ENCODE measurements around the gene DSN1. TPM values are rescaled to one million over a fixed set of nuclear protein-coding genes. Genes with fewer than 3 reads are reported as not detected.

Gene DSN1, protein sequence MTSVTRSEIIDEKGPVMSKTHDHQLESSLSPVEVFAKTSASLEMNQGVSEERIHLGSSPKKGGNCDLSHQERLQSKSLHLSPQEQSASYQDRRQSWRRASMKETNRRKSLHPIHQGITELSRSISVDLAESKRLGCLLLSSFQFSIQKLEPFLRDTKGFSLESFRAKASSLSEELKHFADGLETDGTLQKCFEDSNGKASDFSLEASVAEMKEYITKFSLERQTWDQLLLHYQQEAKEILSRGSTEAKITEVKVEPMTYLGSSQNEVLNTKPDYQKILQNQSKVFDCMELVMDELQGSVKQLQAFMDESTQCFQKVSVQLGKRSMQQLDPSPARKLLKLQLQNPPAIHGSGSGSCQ
- total RNA-seq (ENCODE audit: low replicate concordance): 20.0 and 24.1 TPM in 2 replicates
- long read RNA-seq, transcript DSN1-207 (10 exons, 2,129 nt): minor isoform, 17 of 168 reads
- long read RNA-seq, transcript DSN1-204 (11 exons, 2,441 nt): minor isoform, 15 of 168 reads
- long read RNA-seq, transcript DSN1-201 (10 exons, 1,915 nt): minor isoform, 13 of 168 reads
- long read RNA-seq, transcript DSN1-203 (11 exons, 2,233 nt): major isoform, 82 of 168 reads
- long read RNA-seq, partial matches to known transcripts: 6 of 168 reads
- long read RNA-seq, other reads (novel, unspliced or antisense): 33 of 168 reads

DNA sequence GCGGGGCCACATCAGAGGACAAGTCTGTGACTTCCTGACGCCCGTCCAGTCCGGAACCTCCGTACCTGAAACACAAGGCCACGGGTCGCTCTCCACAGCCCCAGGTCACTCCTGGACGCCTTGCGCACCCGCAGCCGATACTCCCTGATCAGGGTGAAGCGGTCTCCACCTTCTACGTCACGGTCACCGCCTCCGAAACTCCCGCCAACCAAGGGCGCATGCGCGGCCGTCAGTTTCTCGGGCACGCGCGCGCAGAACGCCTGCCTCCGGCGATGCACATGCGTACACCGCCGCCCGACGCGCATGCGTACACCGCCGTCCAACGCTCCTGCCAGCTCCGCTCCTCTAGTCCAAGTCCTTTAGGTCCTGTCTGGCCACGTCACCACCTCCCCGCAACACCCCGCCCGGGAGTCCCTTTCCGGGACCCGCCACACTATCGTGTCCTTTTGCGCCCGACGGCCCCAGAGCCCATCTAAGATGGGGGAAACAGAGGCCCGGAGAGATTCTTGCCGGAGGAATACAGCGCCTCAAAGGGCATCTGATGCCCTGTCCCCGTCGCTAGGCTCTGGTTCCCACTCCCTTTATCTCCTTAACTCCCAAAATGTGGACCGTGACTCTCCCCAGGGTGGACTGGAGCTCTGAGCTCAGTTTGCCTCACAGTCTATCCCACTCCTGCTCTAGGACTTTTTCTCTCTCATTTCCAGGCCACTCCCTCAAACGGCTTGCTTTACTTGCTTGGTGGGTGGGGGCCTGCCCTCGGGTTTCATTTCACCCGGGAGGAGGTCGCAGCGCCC is at the start of gene DSN1:
Gene DSN1, minus strand, starts transcription at position 167 of the 794 bp plus-strand sequence. CDS start 2,305 bp downstream, outside the sequence.
- H3K4me1 Mint-ChIP-seq (ENCODE audit: unreplicated experiment): peaks cover 28% of the 10 kb centered on the region
- no peaks in the 10 kb centered on the region for H3K9me3 Mint-ChIP-seq
- H3K27ac Mint-ChIP-seq: peak within 1 kb of the TSS; percentile 99
- H3K27me3 Mint-ChIP-seq: peaks cover 3% of the 10 kb centered on the region
- DNase-seq (ENCODE audit: extremely low spot score, unreplicated experiment): peak; percentile 100
- peaks cover 4% of the 10 kb centered on the region for H3K36me3 Mint-ChIP-seq
- H3K4me3 Mint-ChIP-seq: peak within 1 kb of the TSS; percentile 95
- TF ChIP-seq, protein P1, sequence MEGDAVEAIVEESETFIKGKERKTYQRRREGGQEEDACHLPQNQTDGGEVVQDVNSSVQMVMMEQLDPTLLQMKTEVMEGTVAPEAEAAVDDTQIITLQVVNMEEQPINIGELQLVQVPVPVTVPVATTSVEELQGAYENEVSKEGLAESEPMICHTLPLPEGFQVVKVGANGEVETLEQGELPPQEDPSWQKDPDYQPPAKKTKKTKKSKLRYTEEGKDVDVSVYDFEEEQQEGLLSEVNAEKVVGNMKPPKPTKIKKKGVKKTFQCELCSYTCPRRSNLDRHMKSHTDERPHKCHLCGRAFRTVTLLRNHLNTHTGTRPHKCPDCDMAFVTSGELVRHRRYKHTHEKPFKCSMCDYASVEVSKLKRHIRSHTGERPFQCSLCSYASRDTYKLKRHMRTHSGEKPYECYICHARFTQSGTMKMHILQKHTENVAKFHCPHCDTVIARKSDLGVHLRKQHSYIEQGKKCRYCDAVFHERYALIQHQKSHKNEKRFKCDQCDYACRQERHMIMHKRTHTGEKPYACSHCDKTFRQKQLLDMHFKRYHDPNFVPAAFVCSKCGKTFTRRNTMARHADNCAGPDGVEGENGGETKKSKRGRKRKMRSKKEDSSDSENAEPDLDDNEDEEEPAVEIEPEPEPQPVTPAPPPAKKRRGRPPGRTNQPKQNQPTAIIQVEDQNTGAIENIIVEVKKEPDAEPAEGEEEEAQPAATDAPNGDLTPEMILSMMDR (conservative IDR thresholded peaks at IDR 0.05): no peak

DNA sequence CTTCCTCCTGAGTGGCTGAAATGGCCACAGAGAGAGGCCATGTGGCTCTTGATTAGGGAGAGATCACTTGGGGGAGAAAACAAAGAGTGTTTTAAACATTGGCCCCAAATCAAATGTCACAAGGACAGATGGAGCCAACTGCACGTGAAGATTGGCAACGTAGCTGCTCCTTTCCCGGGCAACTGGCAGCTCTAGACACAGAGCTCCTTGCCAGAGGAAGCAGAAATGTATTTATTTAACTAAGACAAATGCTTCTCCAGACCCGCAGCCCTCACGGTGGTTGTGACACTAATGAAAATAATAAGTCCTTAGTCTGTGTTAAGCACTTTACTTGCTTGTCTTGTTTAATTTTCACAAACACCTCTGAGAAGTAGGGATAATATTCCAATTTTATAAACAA is 49.6 kb upstream of the DSN1 start:
- TF ChIP-seq, protein P1 (conservative IDR thresholded peaks at IDR 0.05): no peak
- Mint-ChIP-seq H3K9me3 (no peaks in the 10 kb centered on the region), H3K4me1 (ENCODE audit: unreplicated experiment) (peaks cover 10% of the 10 kb centered on the region), H3K27me3 (no peaks in the 10 kb centered on the region), H3K4me3 (no peak overlapping the region), H3K36me3 (peaks cover 21% of the 10 kb centered on the region), H3K27ac (no peak overlapping the region)
- no peak for DNase-seq (ENCODE audit: extremely low spot score, unreplicated experiment)

DNA sequence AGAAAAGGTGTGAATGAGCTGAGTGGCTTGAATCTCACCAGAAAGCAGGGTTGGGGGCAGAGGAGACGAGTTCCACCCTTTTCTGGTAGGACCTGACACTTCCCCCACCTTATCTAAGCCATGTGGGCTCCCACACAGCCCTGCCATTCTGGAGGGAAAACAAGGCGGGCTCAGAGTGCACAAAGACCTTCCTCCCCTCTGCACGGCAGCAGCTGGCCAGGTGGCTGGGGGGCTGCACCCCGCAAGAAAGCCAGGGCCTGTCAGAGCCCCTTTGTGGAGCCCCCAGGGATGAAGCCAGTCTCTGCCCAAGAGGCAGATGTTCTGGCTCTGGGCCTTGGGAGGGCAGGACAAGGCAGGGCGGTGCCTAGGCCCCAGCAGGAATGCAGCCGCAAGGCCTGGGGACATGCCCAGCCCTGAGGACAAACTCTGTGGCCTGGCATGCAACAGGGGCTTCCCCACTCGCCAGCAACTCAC is 48.4 kb upstream of the DSN1 start:
- no peaks in the 10 kb centered on the region for H3K27me3 Mint-ChIP-seq

DNA sequence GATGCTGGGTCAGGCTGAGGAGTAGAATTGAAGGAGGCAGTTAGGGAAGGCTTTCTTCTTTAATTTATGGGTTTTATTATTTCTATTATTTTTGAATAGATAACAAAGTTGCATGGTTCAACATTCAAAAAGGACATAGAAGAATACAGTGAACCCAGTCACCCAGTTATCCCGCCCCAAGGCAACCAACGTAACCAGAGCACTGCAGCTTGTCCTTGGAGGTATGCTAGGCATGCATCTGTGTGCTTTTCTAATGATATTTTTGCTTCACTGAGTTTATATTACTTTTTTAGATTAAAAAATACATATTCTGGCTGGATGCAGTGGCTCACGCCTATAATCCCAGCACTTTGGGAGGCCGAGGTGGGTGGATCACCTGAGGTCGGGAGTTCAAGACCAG is 47.4 kb upstream of the DSN1 start:
- H3K4me3 Mint-ChIP-seq: no peak overlapping the region
- no peaks in the 10 kb centered on the region for H3K9me3 Mint-ChIP-seq
- peaks cover 10% of the 10 kb centered on the region for H3K4me1 Mint-ChIP-seq (ENCODE audit: unreplicated experiment)
- DNase-seq (ENCODE audit: extremely low spot score, unreplicated experiment): no peak
- no peaks in the 10 kb centered on the region for H3K27me3 Mint-ChIP-seq
- no peak overlapping the region for H3K27ac Mint-ChIP-seq
- H3K36me3 Mint-ChIP-seq: peaks cover 29% of the 10 kb centered on the region
- TF ChIP-seq, protein P1 (conservative IDR thresholded peaks at IDR 0.05): no peak

More for the DNA sequence above, 48.4 kb upstream of the DSN1 start:
- H3K27ac Mint-ChIP-seq: no peak overlapping the region
- no peak for DNase-seq (ENCODE audit: extremely low spot score, unreplicated experiment)
- H3K9me3 Mint-ChIP-seq: no peaks in the 10 kb centered on the region
- H3K4me1 Mint-ChIP-seq (ENCODE audit: unreplicated experiment): peaks cover 10% of the 10 kb centered on the region
- H3K36me3 Mint-ChIP-seq: peaks cover 26% of the 10 kb centered on the region
- no peak overlapping the region for H3K4me3 Mint-ChIP-seq
- TF ChIP-seq, protein P1 (conservative IDR thresholded peaks at IDR 0.05): no peak

DNA sequence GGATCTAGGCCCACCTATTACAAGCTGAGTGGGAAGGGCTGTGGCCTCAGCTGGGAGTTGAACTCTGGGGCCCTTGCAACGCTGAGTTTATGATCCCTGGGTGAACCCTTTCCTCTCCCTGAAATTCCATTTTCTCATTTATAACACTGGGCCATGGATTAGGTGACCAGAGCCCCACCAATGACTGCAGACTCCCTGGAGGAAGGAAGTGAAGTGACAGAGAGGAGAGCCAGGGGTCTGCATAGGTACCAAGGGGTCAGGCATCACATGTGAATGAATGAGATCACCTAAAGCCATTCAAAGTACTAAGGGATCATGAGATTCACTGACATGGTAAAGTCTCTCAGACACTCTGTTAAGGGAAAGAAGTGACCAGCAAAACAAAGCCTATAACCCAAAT is 46.5 kb upstream of the DSN1 start:
- Mint-ChIP-seq H3K27me3 (no peaks in the 10 kb centered on the region), H3K36me3 (peaks cover 27% of the 10 kb centered on the region), H3K9me3 (no peaks in the 10 kb centered on the region)

More for the DNA sequence above, 46.5 kb upstream of the DSN1 start:
- DNase-seq (ENCODE audit: extremely low spot score, unreplicated experiment): no peak
- TF ChIP-seq, protein P1 (conservative IDR thresholded peaks at IDR 0.05): no peak
- no peak overlapping the region for H3K4me3 Mint-ChIP-seq
- H3K4me1 Mint-ChIP-seq (ENCODE audit: unreplicated experiment): peaks cover 10% of the 10 kb centered on the region
- peak overlapping the region; percentile 77 for H3K27ac Mint-ChIP-seq

Measured in type B pancreatic cell (in vitro differentiated cells).